ELR (cell line): ENCODE measurements around the gene PSMD11.

Source experiments
- DNase-seq: peaks from one replicate; pipeline ENCODE4 v3.0.0-alpha.2; 2015; ENCODE audit warnings: low read depth

Gene PSMD11

DNA sequence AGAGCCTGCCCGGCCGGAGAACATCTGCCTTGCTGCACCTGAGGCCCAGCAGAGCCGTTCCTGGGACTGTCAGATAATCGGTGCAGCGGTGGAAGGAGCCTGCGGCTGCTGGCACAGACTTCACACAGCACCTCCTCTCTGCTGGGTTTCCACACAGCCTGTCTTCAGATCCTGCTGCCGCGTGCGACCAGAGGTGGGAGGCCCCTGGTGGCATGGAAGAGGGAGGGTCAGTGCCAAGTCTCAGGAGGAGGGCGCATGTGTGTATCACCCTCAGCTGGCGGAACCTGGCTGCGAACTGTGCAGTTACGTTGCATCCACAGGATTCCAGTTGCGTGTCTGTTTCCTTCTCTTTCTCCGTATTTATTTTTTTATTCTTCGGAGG lies 45.8 kb downstream of the PSMD11 start:
- no peak for DNase-seq

GRCh38 chr17:32491371-32492263 lies 47.3 kb downstream of the PSMD11 start:
- peak; percentile 11 for DNase-seq

DNA sequence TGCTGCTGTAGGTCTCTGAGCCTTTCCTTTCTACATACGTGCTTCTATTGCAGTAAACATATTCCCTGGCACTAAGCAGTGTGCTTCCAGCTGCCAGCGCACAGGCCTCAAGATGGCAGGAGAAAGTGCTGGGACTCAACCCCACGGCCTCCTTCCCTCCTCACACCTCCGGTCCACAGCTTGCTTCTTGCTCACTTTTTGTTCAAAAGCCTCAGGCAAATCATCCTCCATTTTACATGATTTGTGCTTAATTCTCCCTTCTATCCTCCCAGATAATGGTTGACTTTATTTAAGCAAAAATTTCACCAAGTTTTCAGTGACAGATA lies 47.9 kb downstream of the PSMD11 start:
- no peak for DNase-seq

- DNase-seq, result no peak
These were observed 48.5 kb downstream of the PSMD11 start for GRCh38 chr17:32492648-32493289.

DNA sequence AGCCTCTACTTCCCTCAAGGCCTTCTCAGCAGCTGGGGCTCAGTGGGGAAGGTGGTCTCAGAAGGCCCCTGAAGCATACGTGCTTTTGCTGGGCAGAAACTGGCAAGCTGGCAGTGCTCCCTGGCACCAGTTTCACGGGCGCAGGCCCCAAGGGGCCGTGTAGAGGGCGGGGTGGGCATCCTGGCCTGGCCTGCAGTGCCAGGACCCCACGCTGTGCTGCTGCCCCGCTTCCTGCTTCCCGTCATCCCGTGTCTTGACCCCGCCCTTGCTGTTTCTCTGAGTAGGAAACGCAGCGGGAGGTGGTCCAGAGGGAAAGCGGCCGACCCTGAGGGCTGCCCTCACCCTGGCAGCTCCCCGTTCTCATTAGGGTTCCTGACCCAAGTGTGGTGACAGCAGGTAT lies 49.3 kb downstream of the PSMD11 start:
- DNase-seq, result no peak

DNA sequence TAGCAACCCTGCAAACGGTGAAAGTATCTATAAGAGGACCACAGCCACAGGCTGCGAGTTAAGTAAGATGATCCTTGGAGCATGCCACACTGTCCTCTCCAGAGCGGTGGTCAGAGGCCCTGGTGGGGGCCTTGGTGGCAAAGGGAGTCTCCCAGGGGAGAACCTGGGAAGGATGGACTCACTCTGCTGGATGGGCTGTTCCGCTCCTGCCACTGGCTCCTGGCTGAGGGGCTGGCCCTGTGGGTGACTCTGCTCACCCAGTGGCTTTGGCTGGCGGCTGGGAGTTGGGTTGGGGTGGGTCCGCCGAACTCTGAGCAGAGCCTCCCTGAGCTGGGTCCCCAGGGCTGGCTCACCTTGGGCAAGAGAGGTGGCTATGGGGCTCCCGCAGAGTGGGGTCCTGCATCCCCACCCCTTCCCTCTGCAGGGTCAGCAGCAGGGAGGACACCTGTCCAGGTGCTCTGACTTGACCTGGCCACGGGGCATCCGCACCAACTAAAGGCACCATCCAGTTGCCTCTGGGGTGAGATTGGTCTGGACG lies 49.7 kb downstream of the PSMD11 start:
- no peak for DNase-seq

DNA sequence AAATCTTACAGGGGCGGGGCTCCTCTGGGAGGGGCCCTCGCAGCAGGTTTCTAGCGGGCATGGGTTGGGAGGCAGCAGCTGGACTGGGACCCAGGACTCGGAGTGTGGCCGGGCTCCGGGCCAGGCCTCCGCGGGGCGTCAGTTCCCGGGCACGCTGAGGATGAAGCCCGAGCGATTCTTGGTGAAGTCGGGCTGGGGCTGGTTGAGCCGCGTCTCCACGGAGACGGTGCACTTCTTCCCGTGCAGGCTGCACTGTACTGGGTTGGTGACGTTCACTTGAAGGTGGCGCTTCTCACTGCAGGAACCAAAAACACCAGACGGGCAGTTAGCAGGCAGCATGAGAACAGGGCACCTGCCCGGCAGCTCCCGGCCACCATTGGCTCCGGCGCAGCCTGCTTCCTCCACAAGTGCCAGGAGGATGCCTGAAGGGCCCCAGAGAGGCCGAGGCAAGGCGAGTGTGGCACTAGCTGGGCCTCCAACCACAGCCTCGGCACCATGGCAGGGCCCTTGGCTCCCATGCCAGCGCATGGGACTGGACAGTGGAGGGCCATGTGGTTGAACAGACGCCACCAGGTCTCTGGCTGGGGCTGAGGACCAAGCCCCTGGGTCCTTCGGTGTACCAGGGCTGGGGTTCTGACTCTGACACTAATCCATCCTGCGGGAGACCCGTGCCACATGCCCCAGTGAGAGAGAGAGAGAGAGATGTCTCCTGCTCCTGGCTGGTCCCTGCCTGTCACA lies 50.5 kb downstream of the PSMD11 start:
- DNase-seq, result no peak

GRCh38 chr17:32495359-32496231 lies 51.3 kb downstream of the PSMD11 start:
- no peak for DNase-seq

DNA sequence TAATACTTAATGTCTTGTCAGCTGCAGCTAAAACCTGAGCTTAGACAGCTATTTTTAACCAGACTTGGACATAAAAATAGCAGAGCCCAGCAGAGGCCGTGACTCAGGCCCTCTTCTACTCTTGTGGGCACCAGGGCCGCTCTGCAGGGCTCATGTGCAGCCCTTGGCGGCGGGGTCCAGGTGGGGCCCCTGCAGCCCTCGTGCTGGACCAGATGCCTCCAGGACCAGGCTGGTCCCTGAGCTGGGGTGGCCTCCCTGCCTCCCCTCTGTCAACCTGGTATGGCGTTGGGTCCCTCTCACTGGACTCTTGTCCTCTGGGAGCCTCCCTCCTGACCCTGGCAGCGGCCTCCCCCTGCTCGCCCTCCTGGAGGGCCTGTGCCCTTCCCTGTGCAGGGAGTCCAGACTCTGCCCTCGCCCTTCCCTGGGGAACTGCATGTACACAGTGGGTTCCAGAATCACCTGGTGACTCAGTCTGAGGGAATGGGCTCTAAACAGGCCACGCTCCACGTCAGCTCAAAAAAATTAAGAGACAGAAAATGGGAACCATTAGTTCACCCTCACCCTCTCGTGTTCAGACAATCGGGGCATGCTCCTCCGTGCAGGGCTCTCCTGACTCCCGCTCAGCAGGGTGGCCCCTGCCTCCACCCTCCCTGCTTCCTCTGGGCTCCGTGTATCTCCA lies 52.2 kb downstream of the PSMD11 start:
- DNase-seq, result peak; percentile 95

- peak; percentile 58 for DNase-seq
These were observed 53.3 kb downstream of the PSMD11 start for GRCh38 chr17:32497431-32498205.

- no peak for DNase-seq
These were observed 54.1 kb downstream of the PSMD11 start for GRCh38 chr17:32498391-32498790.

DNA sequence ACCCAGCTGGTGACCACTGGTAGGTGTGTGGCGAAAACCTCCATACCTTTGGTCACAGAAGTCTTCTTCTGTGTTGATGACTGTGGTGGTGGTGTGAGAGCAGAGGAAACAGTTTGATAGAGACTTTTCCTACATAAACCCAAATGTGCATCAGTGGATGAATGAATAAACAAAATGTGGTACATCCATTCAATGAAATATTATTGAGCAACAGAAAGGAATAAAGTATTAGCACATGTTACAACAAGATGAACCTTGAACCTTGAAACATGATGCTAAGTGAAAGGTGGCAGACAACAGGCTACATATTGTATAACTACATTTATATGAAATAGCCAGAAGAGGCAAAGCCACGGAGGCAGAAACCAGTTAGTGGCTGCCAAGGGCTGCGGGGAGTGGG lies 57.7 kb downstream of the PSMD11 start:
- DNase-seq, result no peak

DNA sequence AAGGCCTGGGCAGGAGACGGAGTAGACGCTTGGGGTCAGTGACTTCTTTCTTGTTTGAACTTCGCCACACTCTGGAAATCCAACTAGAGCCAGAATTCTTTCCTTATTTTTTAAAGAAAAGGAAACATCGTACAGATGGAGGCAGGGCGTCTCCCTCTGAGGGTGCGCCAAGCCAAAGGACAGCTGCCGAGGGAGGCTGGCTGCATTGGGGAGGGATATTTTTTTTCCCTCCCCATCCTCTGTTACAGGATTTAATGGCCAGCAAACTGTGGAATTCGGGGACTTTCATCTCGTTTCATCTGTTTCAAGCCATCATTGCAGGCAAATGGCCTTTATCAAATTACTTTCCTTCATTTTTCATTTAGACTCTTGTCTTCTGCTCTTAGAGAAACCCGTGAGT lies 58.4 kb downstream of the PSMD11 start:
- no peak for DNase-seq

- peak; percentile 51 for DNase-seq
These were observed 59.2 kb downstream of the PSMD11 start for GRCh38 chr17:32503251-32504165.

DNA sequence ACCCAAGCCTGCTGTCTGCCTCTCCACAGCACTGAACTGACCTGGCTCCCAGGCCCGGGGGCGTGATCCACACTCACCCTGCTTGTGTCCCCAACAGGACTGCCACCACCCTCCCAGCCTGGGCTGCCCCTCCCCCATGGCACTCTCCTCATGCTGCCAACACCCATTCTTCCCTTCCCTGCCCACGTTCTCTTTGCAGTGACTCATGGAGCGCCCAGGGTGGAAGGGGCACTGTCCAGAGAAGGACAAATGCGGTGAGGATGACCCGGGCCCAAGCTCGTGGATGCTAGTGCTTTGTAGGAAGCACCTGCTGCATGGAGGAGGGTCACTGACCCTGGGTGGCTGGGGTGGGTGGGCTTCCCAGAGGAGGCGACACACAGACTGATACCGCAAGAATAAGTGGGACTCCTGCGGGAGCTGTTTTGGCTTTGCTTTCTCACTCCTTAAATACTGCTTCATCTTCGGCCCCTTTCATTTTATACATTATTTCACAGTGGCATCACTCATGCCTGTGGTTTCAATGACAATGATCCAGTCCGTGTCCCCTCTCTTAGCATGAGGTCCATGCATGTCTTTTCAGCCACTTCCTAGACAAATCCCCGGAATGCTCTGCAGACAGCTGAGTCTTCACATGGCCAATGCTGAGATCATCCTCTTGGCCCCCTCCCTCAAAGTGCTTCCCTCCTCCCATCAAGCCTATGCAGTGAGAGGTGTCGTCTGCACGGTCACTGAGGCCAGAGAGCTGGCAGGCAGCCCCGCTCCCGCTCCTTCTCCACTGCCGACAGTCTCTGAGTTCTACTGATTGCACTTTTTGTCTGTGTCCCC lies 60.1 kb downstream of the PSMD11 start:
- peak; percentile 24 for DNase-seq

- DNase-seq, result no peak
These were observed 64.6 kb downstream of the PSMD11 start for GRCh38 chr17:32508926-32509325.

- no peak for DNase-seq
These were observed 66.2 kb downstream of the PSMD11 start for GRCh38 chr17:32510466-32510865.

- no peak for DNase-seq
These were observed 68.0 kb downstream of the PSMD11 start for GRCh38 chr17:32512328-32512727.
